ENCODE data around the gene B4GALT5.

The B4GALT5 gene

DNA sequence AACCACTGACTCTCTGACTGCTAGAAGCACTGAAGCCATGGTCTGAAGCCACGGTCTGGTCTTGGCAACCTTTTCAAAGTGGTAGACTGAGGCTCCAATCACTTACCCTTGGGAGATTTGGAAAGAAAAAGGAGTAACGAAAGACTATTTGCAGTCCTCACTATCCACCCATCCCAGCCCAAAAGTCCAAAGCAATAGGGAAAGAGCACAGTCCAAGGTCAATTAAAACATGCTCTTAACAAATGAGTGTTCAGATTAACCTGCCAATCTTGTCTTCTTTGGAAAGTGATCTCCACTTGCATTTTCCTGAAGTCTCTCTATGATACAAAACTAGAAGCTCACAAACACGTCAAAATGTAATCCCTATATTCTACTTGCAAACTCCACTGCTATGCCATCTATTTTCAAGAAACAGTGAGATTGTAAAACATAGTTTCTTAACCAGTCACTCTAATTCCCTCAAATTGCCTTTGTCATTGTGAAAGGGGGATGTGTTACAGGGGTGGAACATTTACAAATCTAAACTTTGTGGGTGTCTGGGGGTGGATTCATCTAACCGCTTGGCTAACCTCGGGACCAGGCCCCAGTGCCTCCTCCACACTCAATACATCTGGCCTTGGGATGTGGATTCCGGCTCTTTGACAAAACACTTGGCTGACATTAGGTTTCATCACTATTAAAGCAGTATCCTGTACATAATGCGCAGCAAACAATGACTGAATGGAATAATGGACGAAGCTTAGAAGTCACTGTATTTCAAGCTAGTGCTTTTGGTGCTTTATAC is 56.4 kb downstream of the B4GALT5 start:
- DNase-seq: no peak

DNA sequence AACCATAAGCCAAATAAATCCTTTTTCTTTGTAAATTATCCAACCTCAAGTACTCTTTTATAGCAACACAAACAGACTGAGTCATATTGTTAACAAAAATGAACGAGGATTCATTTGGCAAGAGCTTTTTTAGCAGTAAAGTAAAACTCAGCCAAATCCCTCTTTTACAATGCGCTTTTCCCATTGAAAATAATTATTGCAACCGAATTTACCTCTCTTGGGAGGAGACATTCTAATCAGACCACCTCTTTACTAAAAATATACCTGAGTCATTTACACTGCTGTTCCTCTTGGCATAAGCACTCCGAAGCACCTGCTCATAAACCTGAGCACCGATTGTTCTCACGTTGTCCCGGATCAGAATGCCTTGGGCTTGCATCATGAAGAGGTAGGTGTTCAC is 57.4 kb downstream of the B4GALT5 start:
- DNase-seq: no peak

DNA sequence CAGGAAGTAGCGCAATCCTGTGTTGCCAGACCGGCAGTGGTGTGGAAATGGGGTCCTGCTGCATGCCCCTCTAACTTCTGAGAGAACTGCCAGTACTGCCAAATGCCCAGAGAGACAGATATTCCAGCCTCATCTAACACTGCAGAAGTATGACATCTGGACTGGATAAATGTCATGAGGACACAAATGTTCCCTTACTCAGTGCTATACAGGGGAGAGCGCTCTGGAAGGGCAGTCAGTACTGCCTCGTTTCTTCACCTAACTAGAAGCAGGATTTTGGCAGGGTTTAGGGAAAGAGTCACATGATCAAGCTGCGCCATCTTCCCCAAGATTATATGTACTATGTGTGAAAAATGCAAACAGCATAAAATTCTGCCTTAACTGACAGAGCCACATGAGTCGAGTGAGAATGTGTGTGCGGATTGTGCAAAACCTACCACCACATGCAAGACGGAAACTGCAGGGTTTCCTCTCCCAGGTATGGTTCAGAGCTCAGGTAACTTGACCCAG is 59.7 kb downstream of the B4GALT5 start:
- no peak for DNase-seq

GRCh38 chr20:49649672-49650071 is 64.0 kb downstream of the B4GALT5 start:
- DNase-seq: no peak

GRCh38 chr20:49647550-49647949 is 66.1 kb downstream of the B4GALT5 start:
- peak; percentile 62 for DNase-seq

- DNase-seq: no peak
These were observed 67.2 kb downstream of the B4GALT5 start for GRCh38 chr20:49646528-49646927.

GRCh38 chr20:49646126-49646525 is 67.6 kb downstream of the B4GALT5 start:
- DNase-seq: peak; percentile 66

GRCh38 chr20:49644980-49645565 is 68.6 kb downstream of the B4GALT5 start:
- no peak for DNase-seq

- DNase-seq: no peak
These were observed 70.9 kb downstream of the B4GALT5 start for GRCh38 chr20:49642816-49643215.

DNA sequence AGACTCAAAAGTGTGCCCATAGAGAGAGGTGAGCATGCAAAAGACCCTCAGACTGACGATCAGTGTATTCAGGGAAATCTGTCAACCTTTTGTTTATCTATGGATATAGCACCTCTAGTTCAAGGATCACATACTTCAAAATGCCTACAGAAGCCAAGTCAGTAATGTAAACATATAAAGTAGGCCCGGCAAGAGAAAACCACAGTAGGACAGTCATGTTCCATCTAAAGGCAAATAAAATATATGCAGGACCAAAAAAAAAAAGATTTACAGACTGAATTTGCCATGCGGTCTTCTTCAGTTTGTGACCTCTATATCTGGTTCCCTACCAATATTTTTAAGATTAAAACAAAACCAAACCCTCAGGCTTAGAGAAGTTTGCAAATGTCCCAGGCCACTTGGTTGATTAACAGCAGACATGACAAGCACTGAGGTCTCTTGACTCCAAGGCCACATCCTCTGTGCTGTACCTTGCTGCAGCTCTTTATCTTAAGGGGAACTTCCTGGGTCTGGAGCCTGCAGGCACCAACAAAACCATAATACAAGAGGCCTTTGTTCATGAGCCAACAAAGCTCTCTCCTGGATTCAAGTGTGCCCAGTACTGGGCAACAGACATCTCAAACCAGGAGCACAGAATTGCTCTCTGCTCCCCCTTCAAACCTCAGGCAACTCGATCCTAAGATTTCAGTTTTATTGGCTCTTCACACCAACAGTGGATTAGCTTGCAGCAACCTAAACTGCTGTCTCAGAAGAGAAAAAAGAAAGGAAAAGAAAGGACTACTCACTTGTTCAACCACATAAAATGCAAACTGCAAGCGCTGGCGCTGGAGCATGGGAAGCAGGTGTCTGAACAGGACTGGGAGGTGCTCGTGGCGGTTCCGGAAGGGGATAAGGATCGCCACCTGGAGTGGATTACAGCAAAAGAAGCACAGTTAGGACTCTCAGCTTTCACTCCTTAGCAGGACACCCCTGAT is 71.7 kb downstream of the B4GALT5 start:
- DNase-seq: no peak

DNA sequence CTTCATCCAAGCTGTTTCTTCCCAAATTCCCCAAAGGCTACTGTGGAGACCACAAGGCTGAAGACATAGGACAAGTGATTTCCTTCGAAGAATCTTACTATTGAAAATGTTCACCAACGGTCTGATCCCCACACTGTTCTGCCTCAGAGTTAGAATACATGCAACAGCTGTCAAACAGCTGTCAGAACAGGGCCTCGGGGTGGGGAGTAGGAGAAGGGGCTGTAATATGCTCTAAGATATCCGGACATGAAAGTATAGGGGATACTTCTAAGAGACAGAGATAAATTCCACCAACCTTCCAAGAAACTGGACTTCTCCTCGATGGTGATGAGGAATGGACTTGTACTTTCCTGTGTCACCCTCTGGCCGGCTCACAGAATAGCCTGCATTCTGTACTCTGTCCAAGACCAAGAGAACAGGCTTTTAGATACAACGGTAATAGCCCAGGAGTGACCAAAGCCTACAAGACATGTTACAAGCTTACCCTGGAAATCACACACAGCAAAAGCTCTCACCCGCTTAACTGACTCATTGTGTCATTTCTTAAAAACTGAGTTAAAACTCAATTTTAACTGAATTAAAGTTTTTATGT is 76.5 kb downstream of the B4GALT5 start:
- no peak for DNase-seq

DNA sequence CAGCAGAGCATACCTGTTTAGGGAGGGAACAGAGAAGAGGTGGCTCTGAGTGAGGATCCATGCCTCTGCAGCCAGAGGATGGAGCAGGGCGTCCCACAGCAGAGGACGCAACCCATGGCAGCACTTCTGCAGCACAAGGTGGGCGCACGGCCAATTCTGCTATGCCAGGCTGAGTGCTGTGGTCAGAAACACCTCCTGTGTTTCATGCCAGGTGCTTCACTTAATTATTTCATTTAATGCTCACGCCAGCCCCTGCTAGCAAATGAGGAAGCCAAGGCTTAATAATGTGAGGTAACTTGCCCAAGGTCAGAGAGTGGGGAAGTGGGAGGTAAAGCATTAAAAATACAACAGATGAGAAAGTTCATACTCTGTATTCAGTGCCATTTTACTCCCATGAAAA is 77.2 kb downstream of the B4GALT5 start:
- no peak for DNase-seq

DNA sequence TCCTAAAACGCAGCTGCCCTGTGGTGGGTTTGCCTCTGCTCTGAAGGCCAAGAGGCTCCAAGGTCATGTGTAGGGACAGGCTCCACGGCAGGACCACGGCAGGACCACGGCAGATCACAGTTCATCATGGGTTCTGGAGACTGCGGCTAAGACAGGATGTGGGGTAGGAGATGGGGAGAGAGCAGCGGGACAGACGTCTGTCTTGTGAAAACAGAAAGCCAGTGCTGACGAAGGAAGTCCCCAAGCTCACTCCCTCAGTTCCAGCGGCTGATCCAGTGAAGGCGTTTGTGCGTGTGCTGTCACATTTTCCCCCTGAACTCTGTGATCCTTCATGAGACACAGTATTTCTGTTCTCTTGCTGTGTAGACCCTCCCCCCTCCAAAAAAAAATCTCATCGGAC is 77.8 kb downstream of the B4GALT5 start:
- DNase-seq: no peak

DNA sequence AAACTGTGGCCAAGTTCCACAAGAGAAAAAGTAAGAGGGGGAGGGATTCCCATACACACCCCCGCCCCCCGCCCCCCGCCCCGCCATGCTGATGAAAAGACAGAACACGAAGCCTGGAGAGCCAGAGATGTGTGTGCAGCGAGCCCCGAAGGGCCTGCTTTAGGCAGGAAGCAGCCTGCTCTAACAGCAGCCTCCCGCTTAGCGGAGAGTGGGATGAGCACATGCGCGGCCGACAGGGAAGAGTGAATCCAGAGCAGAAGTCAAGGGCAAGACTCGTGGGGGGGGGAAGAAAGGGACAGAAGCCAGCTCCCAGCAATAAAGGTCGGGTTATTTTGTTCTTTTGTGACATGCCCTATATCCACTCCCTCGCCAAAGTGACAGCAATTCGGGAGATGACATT is 78.5 kb downstream of the B4GALT5 start:
- DNase-seq: no peak

DNA sequence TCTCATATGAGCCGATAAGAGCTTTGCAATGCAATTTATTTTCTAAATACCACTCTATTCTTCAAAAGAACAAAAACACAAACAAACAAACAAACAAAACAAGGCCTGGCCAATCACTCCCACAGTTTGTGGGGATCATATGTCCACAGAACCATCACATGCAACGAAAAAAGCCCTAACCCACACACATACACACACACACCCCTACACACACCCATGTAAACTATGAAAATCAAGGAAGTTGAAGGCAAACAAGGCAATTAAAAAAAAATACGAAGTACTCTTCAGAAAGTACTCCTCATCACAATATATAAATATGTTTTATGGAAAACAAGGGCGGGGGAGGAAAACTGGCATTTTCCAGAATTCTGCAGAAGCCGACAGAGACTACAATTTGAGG is 79.6 kb downstream of the B4GALT5 start:
- no peak for DNase-seq

GRCh38 chr20:49633643-49634042 is 80.0 kb downstream of the B4GALT5 start:
- DNase-seq: no peak

DNA sequence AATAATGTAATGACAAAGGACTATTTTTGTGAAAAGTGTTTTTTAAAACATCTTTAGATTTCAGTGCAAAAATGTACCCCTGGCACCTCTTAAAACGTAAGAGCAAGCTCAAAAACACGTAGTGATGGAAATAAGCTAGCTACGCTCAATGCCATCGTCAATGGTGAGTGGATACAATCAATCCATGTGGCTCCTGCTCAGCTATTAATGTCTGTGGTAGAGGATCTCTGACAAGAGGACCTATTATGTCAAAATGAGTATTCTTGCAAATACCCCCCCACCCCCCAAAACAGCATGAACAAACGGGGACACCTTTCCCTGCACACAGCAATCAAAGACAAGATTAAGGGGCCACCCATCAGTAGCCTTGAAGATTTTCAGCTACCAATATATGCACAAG is 80.7 kb downstream of the B4GALT5 start:
- no peak for DNase-seq

DNA sequence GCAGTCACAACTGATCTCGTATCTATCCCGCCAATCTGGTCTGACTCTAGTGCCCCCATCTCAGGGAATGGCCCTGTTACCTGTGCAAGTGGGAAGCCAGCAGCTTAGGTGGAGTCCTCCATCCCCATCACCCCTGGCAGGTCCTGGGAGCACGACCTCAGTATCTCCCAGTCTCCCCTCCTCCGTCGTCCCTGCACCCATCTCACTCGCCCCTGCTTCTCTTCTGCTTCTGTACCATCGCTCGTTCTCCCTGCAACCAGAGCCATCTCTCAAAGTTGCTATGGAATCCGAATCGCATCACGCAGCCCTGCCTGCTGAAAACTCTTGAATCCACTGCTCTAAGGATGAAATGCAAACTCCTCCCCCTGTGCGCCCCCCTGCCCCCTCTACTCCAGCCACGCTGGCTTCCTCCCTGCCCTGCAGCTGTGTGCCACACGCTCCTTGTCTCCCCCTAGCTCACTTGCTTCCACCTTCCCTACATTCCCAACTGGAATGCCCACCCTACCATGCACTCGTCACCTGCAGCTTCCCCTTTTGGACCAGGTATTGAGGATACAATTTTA is 81.7 kb downstream of the B4GALT5 start:
- DNase-seq: no peak

DNA sequence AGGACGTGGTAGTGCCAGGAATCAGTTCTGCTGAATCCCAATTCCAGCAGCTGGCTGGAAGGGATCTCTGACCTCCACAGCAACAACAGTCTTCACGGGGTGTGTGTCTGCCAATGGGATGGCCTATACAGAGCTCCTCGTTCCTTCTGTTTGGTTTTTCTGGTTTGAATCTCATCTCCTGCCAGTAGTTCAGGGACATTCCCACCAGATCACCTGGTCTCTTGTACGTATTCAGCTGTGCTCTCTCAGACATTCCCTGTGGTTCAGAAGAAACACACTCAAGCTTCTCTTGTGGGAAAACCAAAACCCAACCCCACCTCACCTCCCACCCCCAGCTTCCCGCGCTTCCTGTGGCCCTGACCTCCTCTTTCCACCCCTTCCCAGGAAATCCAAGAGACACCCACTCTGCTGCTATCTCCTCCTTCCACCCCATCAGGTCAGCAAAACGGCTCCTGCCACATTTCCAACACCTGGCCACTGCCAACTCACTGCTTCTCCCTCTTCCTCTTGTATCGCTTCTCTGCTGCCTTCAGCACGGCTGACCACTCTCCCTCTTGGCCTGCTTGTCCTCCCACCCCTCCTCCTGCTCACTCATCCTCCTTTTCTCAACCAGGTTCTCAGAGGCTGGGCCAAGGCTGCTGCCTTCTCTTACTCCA is 82.5 kb downstream of the B4GALT5 start:
- no peak for DNase-seq

DNA sequence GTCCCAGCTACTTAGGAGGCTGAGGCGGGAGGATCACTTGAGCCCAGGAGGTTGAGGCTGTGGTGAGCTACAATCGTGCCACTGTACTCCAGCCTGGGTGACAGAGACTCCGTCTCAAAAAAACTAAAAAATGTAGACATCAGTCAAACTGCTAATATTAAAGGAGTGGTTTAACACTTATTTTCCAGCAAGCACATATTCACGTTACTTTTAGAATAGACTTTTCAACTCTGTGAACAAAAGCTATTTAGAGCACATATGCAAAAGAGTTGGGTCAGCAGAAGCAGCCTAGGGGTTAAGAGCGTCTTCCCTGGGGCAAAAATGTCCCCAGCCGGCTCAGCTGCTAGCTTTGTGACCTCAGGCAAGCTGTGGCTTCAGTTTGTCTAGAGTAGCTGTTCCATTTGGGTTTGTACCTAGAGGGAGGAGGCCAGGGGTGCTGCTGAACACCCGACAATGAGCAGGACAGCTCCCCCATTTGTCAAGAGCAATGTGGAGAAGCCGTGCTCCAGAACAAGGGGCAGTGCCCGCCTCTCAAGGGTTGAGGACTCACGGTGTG is 83.2 kb downstream of the B4GALT5 start:
- no peak for DNase-seq

- no peak for DNase-seq
These were observed 84.1 kb downstream of the B4GALT5 start for GRCh38 chr20:49629606-49630005.
